ENCODE measurements around the gene CCDC66.

CCDC66 gene

DNA sequence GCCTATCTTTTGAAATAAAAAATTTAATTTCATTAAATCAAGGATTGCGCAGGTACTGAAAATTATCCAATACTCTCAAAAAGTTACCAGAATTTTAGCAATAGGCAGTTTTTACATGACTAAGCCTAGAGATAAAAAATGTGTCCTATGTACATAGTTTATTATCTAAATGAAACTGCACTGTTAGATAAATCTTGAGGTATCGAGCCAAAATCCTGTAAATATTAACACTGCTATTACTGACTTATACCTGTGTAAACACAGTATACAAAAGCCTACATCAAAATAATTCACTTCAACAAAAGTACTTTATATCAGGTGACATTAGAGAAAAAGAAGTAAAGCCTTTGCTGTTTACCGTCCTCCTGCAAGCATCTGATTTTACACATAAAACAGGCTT is 65.4 kb downstream of the CCDC66 start:
- no peak for DNase-seq

DNA sequence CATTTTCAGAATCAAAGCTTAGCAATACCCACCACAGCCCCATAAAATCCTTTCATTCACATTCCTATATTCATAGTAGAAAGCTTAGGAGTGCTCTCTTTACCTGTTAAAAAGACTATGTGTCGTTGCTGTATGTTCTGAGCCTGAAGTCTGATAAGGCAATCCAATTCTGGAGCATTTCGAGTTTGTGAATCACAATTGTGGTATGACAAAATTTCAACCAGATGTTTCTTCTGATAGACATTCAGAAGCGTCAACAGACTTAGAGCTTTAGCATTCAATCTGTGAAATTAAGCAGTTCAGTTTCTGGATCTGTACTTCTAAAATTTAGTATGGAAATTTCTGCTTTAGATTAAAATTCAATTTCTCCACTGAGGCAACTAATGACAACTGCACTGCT is 67.8 kb downstream of the CCDC66 start:
- DNase-seq: peak; percentile 55

- no peak for DNase-seq
Measured at GRCh38 chr3:56629047-56629446, 72.1 kb downstream of the CCDC66 start.

- DNase-seq: no peak
Measured at GRCh38 chr3:56629451-56629850, 72.5 kb downstream of the CCDC66 start.

- no peak for DNase-seq
Measured at GRCh38 chr3:56630966-56631365, 74.0 kb downstream of the CCDC66 start.

- no peak for DNase-seq
Measured at GRCh38 chr3:56633181-56633580, 76.2 kb downstream of the CCDC66 start.

GRCh38 chr3:56633602-56634535 is 76.9 kb downstream of the CCDC66 start:
- no peak for DNase-seq

- DNase-seq: no peak
Measured at GRCh38 chr3:56645407-56645806, 88.4 kb downstream of the CCDC66 start.

GRCh38 chr3:56654460-56654859 is 97.5 kb downstream of the CCDC66 start:
- no peak for DNase-seq

- no peak for DNase-seq
Measured at GRCh38 chr3:56655709-56656108, 98.7 kb downstream of the CCDC66 start.

DNA sequence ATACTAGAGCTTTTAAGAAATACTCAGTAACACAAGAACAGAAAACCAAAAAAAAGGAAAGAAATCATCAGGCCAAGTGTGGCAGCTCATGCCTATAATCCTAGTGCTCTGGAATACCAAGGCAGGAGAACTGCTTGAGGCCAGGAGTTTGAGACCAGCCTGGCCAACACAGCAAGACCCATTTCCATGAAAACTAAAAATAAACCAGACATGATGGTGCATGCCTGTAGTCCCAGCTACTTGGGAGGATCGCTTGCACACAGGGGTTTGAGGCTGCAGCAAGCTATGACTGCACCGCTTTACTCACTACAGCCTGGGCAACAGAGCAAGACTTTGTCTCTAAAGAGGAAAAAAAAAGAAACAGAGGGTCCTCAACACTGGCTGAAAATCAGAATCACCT is 107.8 kb downstream of the CCDC66 start:
- no peak for DNase-seq

DNA sequence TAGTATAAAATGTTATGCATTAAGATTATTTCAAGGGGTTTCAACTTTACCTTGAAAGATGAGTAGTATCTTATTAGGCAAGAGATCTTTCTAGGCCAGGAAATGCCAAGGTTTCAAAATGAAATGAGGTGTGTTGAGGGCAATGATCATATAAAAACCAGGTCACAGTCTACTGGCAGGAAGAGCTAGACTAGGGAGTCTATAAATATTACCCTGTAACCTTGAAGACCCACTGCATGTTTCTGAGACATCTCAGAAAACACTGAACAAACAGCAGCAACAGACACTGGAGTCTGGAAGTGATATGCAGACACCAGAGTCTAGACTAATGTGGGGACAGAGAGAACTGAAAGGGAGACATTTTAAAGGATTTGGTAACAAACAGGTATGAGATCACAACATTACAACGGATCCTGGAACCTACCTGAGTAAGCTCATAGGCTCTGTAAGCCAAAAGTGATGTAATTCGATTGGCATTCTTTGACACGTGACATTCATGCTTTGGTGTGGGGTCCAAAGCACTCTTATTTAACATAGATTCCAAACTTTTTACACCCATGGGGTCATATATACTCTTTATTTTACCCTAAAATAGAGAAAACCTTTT is 111.1 kb downstream of the CCDC66 start:
- DNase-seq: no peak
